ENCODE measurements around the gene ILDR1.

The ILDR1 gene

GRCh38 chr3:121979734-121980449 is 42.2 kb downstream of the ILDR1 start:
- in situ Hi-C loops (cut with MboI; ENCODE audit: low sequenced_read_pairs, unreplicated experiment) = loop anchor here (25.0 kb wide), 1 partner anchor 418 kb away; the partner anchor contains the start of gene ARGFX
- DNase-seq (ENCODE audit: low spot score) = no peak
- TF ChIP-seq, protein P1, sequence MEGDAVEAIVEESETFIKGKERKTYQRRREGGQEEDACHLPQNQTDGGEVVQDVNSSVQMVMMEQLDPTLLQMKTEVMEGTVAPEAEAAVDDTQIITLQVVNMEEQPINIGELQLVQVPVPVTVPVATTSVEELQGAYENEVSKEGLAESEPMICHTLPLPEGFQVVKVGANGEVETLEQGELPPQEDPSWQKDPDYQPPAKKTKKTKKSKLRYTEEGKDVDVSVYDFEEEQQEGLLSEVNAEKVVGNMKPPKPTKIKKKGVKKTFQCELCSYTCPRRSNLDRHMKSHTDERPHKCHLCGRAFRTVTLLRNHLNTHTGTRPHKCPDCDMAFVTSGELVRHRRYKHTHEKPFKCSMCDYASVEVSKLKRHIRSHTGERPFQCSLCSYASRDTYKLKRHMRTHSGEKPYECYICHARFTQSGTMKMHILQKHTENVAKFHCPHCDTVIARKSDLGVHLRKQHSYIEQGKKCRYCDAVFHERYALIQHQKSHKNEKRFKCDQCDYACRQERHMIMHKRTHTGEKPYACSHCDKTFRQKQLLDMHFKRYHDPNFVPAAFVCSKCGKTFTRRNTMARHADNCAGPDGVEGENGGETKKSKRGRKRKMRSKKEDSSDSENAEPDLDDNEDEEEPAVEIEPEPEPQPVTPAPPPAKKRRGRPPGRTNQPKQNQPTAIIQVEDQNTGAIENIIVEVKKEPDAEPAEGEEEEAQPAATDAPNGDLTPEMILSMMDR (IDR thresholded peaks at IDR 0.05; ENCODE audit: borderline replicate concordance, control extremely low read depth, extremely low read depth, insufficient read depth, missing control alignments) = no peak

DNA sequence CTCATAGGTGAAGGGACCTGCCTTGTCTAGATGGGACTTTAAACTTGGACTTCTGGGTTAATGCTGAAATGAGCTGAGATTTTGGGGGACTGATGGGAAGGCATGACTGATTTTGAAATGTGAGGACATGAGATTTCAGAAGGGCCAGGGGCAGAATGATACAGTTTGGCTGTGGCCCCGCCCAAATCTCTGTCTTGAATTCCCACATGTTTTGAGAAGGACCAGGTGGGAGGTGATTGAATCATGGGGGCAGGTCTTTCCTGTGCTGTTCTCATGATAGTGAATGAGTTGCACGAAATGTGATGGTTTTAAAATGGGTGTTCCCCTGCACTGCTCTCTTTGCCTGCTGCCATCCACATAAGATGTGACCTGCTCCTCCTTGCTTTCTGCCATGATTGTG is 42.8 kb downstream of the ILDR1 start:
- in situ Hi-C loops (cut with MboI; ENCODE audit: low sequenced_read_pairs, unreplicated experiment) = loop anchor here (25.0 kb wide), 1 partner anchor 417 kb away; the partner anchor contains the start of gene ARGFX
- DNase-seq (ENCODE audit: low spot score) = no peak
- TF ChIP-seq, protein P1 (IDR thresholded peaks at IDR 0.05; ENCODE audit: borderline replicate concordance, control extremely low read depth, extremely low read depth, insufficient read depth, missing control alignments) = no peak

GRCh38 chr3:121976727-121977126 is 45.3 kb downstream of the ILDR1 start:
- no peak for DNase-seq (ENCODE audit: low spot score)
- TF ChIP-seq, protein P1 (IDR thresholded peaks at IDR 0.05; ENCODE audit: borderline replicate concordance, control extremely low read depth, extremely low read depth, insufficient read depth, missing control alignments) = no peak
- in situ Hi-C loops (cut with MboI; ENCODE audit: low sequenced_read_pairs, unreplicated experiment) = loop anchor here (25.0 kb wide), 1 partner anchor 414 kb away; the partner anchor contains the start of gene ARGFX

GRCh38 chr3:121975702-121976302 is 46.2 kb downstream of the ILDR1 start:
- DNase-seq (ENCODE audit: low spot score) = no peak
- in situ Hi-C loops (cut with MboI; ENCODE audit: low sequenced_read_pairs, unreplicated experiment) = loop anchor here (25.0 kb wide), 1 partner anchor 414 kb away; the partner anchor contains the start of gene ARGFX
- TF ChIP-seq, protein P1 (IDR thresholded peaks at IDR 0.05; ENCODE audit: borderline replicate concordance, control extremely low read depth, extremely low read depth, insufficient read depth, missing control alignments) = no peak

DNA sequence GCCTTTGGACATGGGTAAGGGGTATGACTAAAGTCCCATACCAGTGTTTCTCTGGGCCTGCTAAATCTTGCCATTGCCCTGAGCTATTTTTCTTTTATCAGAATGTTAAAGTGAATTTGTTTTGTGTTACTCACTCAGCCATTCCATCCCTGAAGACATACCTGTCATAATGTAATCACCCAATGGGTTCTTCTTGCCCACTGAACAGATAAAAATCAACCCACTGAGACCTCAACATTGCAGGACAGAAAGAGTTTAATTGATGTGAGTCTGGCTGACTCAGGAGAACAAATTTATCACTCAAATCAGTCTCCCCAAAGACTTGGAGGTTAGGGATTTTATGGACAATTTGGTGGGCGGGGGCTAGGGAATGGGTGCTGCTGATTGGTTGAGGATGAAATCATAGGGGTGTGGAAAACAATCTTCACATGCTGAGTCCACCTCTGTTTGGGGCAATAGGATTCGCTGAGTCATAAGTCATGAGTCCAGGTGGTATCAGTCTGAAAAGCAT is 47.4 kb downstream of the ILDR1 start:
- TF ChIP-seq, protein P1 (IDR thresholded peaks at IDR 0.05; ENCODE audit: borderline replicate concordance, control extremely low read depth, extremely low read depth, insufficient read depth, missing control alignments) = no peak
- DNase-seq (ENCODE audit: low spot score) = no peak
- in situ Hi-C loops (cut with MboI; ENCODE audit: low sequenced_read_pairs, unreplicated experiment) = loop anchor here (25.0 kb wide), 1 partner anchor 412 kb away; the partner anchor contains the start of gene ARGFX

DNA sequence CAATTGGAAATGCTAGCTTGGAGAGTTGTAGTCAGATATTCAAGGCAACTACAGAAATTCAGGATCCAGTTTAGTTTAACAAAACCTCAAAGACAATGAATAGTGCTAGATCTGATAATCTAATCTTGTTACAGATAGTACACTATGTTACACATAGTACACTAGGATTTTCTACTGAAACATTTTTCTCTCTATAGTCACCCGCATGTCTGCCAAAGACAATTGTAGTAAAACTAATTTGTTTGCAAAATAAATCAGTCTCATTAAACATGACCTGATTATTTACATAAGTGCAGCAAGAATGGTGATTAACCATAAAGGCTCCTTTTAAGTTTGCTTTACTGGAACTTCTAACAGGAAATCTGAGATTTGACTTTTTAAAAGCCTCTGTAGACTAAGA is 52.0 kb downstream of the ILDR1 start:
- DNase-seq (ENCODE audit: low spot score) = no peak

More for the DNA sequence above, 52.0 kb downstream of the ILDR1 start:
- in situ Hi-C loops (cut with MboI; ENCODE audit: low sequenced_read_pairs, unreplicated experiment) = no loop called here
- TF ChIP-seq, protein P1 (IDR thresholded peaks at IDR 0.05; ENCODE audit: borderline replicate concordance, control extremely low read depth, extremely low read depth, insufficient read depth, missing control alignments) = no peak

Data from GM13976 (cell line).